ENCODE measurements around the gene TAS2R40. TPM values are rescaled to one million over a fixed set of nuclear protein-coding genes. Genes with fewer than 3 reads are reported as not detected.

The TAS2R40 gene
- total RNA-seq, 1 experiment from 2014 or later, result not detected

GRCh38 chr7:143235561-143235960, 13.7 kb downstream of the TAS2R40 start:
- no TSS peak for BruUV-seq (replicated peaks)
- Histone ChIP-seq H3K79me2 (ENCODE audit: low read length) (no peaks in the 10 kb centered on the region), H3K9me2 (replicated peaks; ENCODE audit: low read length) (no peaks in the 10 kb centered on the region), H3K27ac (ENCODE audit: low read length) (no peak overlapping the region), H3K9ac (ENCODE audit: low read length) (no peak overlapping the region), H3K27me3 (ENCODE audit: low read length) (no peaks in the 10 kb centered on the region), H3K4me1 (ENCODE audit: insufficient read depth, low read length) (peaks cover 19% of the 10 kb centered on the region), H3K4me3 (ENCODE audit: low read length) (no peak overlapping the region), H3F3A (ENCODE audit: low read length, unreplicated experiment) (peaks cover 5% of the 10 kb centered on the region), H4K20me1 (ENCODE audit: low read length) (no peaks in the 10 kb centered on the region), H3K9me3 (ENCODE audit: low read length) (no peaks in the 10 kb centered on the region; the same call in 1 of the 2 replicates), H2AFZ (ENCODE audit: low read length) (no peak overlapping the region), H3K4me2 (ENCODE audit: low read length) (no peak overlapping the region), H3K36me3 (ENCODE audit: low read depth, low read length) (no peaks in the 10 kb centered on the region)
- DNase-seq (no peak), ATAC-seq (no peak)
- CTCF ChIA-PET, result no interaction called here
- intact Hi-C loops (cut with micrococcal nuclease), result no loop called here
- POLR2A ChIA-PET (ENCODE audit: unreplicated experiment), result no interaction called here
- TF ChIP-seq EZH2 (IDR thresholded peaks at IDR 0.05; ENCODE audit: low read length, unreplicated experiment) (no peak), EZH2phosphoT487 (IDR thresholded peaks at IDR 0.05; ENCODE audit: borderline replicate concordance, low read length) (no peak), CTCF (conservative IDR thresholded peaks at IDR 0.05; ENCODE audit: low read depth, low read length) (no peak)

GRCh38 chr7:143236408-143236990, 14.7 kb downstream of the TAS2R40 start:
- no peak overlapping the region for H3K4me3 ChIP-seq (ENCODE audit: low read length)
- no peaks in the 10 kb centered on the region for H3K79me2 ChIP-seq (ENCODE audit: low read length)
- H3K9me2 ChIP-seq (replicated peaks; ENCODE audit: low read length), result no peaks in the 10 kb centered on the region
- CTCF ChIA-PET, result no interaction called here
- no peaks in the 10 kb centered on the region for H3K36me3 ChIP-seq (ENCODE audit: low read depth, low read length)
- no peak for DNase-seq
- intact Hi-C loops (cut with micrococcal nuclease), result no loop called here
- no peak overlapping the region for H3K9ac ChIP-seq (ENCODE audit: low read length)
- no peaks in the 10 kb centered on the region; the same call in 1 of the 2 replicates for H3K9me3 ChIP-seq (ENCODE audit: low read length)
- H3K27ac ChIP-seq (ENCODE audit: low read length), result no peak overlapping the region
- BruUV-seq (replicated peaks), result no TSS peak
- no peak for TF ChIP-seq EZH2phosphoT487 (IDR thresholded peaks at IDR 0.05; ENCODE audit: borderline replicate concordance, low read length)
- TF ChIP-seq CTCF (conservative IDR thresholded peaks at IDR 0.05; ENCODE audit: low read depth, low read length), result no peak
- TF ChIP-seq EZH2 (IDR thresholded peaks at IDR 0.05; ENCODE audit: low read length, unreplicated experiment), result no peak
- no peak overlapping the region for H2AFZ ChIP-seq (ENCODE audit: low read length)
- POLR2A ChIA-PET (ENCODE audit: unreplicated experiment), result interaction anchor here (0.7 kb wide), 1 partner anchor 22 kb away, joined by 3 read pairs; no protein-coding TSS in a partner anchor
- H3K4me1 ChIP-seq (ENCODE audit: insufficient read depth, low read length), result peaks cover 24% of the 10 kb centered on the region
- H3K27me3 ChIP-seq (ENCODE audit: low read length), result no peaks in the 10 kb centered on the region
- no peaks in the 10 kb centered on the region for H4K20me1 ChIP-seq (ENCODE audit: low read length)
- no peak overlapping the region for H3K4me2 ChIP-seq (ENCODE audit: low read length)
- H3F3A ChIP-seq (ENCODE audit: low read length, unreplicated experiment), result peaks cover 5% of the 10 kb centered on the region
- ATAC-seq, result no peak

GRCh38 chr7:143237366-143237765, 15.5 kb downstream of the TAS2R40 start:
- no TSS peak for BruUV-seq (replicated peaks)
- ATAC-seq, result no peak

More at GRCh38 chr7:143237366-143237765, 15.5 kb downstream of the TAS2R40 start:
- DNase-seq, result no peak
- Histone ChIP-seq H3K4me2 (ENCODE audit: low read length) (no peak overlapping the region), H3K36me3 (ENCODE audit: low read depth, low read length) (no peaks in the 10 kb centered on the region), H3K4me1 (ENCODE audit: insufficient read depth, low read length) (peaks cover 24% of the 10 kb centered on the region), H3K27me3 (ENCODE audit: low read length) (no peaks in the 10 kb centered on the region), H2AFZ (ENCODE audit: low read length) (no peak overlapping the region), H4K20me1 (ENCODE audit: low read length) (no peaks in the 10 kb centered on the region), H3K9ac (ENCODE audit: low read length) (no peak overlapping the region), H3F3A (ENCODE audit: low read length, unreplicated experiment) (peaks cover 5% of the 10 kb centered on the region), H3K9me2 (replicated peaks; ENCODE audit: low read length) (no peaks in the 10 kb centered on the region), H3K27ac (ENCODE audit: low read length) (no peak overlapping the region), H3K79me2 (ENCODE audit: low read length) (no peaks in the 10 kb centered on the region), H3K9me3 (ENCODE audit: low read length) (no peaks in the 10 kb centered on the region; the same call in 1 of the 2 replicates), H3K4me3 (ENCODE audit: low read length) (no peak overlapping the region)
- ChIA-PET CTCF (interaction anchor here (0.6 kb wide), 1 partner anchor 252 kb away, joined by 3 read pairs; no protein-coding TSS in a partner anchor), POLR2A (ENCODE audit: unreplicated experiment) (interaction anchor here (0.7 kb wide), 1 partner anchor 22 kb away, joined by 3 read pairs; no protein-coding TSS in a partner anchor)
- intact Hi-C loops (cut with micrococcal nuclease), result no loop called here
- TF ChIP-seq EZH2phosphoT487 (IDR thresholded peaks at IDR 0.05; ENCODE audit: borderline replicate concordance, low read length) (no peak), CTCF (conservative IDR thresholded peaks at IDR 0.05; ENCODE audit: low read depth, low read length) (no peak), EZH2 (IDR thresholded peaks at IDR 0.05; ENCODE audit: low read length, unreplicated experiment) (no peak)

Data from PC-3 (cell line).